ENCODE data around the gene NMT2. TPM values are rescaled to one million over a fixed set of nuclear protein-coding genes. Genes with fewer than 3 reads are reported as not detected.

Gene NMT2
- total RNA-seq, 1 experiment from 2014 or later, result 11.8 TPM

- Histone ChIP-seq H4K8ac (replicated peaks; ENCODE audit: insufficient read length, low read depth, low read length) (no peak within 1 kb of the TSS), H2AFZ (ENCODE audit: low read length) (no peak within 1 kb of the TSS), H3K56ac (ENCODE audit: insufficient read length, low read depth, low read length) (no peak within 1 kb of the TSS), H3K23ac (ENCODE audit: insufficient read length, low read depth, low read length) (no peak within 1 kb of the TSS), H4K5ac (ENCODE audit: insufficient read length, low read depth, low read length) (no peak within 1 kb of the TSS), H4K20me1 (ENCODE audit: control insufficient read depth, insufficient read depth, insufficient read length) (no peaks in the 10 kb centered on the region), H4K91ac (ENCODE audit: insufficient read length, low read depth, low read length) (no peak within 1 kb of the TSS), H3T11ph (ENCODE audit: low read length) (no peak within 1 kb of the TSS), H2BK20ac (ENCODE audit: low read depth, low read length, poor library complexity, severe bottlenecking) (no peak within 1 kb of the TSS), H3K79me1 (ENCODE audit: insufficient read depth, low read depth, low read length, poor library complexity, severe bottlenecking) (peaks cover 6% of the 10 kb centered on the region), H2BK15ac (ENCODE audit: low read depth, low read length) (no peak within 1 kb of the TSS), H3K27me3 (ENCODE audit: insufficient read depth, low read length) (no peaks in the 10 kb centered on the region; the same call in 1 of the 2 replicates), H2AK5ac (ENCODE audit: insufficient read length, low read length) (no peak within 1 kb of the TSS), H3K4ac (ENCODE audit: low read depth, low read length) (peak within 1 kb of the TSS; percentile 1; the same call in 1 of the 2 replicates), H3K9me3 (ENCODE audit: control insufficient read depth, low read depth, low read length) (no peaks in the 10 kb centered on the region), H3K4me2 (ENCODE audit: insufficient read depth, insufficient read length, low read length) (peak within 1 kb of the TSS; percentile 98), H3K23me2 (ENCODE audit: insufficient read length, low read depth, low read length, poor library complexity, severe bottlenecking) (peaks cover 14% of the 10 kb centered on the region), H3K4me1 (ENCODE audit: insufficient read depth, low read length) (no peaks in the 10 kb centered on the region), H2BK12ac (ENCODE audit: insufficient read length, low read depth, low read length) (peak within 1 kb of the TSS; percentile 32), H3K18ac (ENCODE audit: insufficient read length, low read depth, low read length) (peak within 1 kb of the TSS; percentile 98), H3K9ac (ENCODE audit: extremely low read depth, insufficient read length, low read length) (peak within 1 kb of the TSS; percentile 94), H3K14ac (ENCODE audit: insufficient read depth, low read length) (peak within 1 kb of the TSS; percentile 99), H2BK5ac (ENCODE audit: insufficient read length, low read length) (no peak within 1 kb of the TSS), H3K27ac (ENCODE audit: insufficient read length, low read depth, low read length) (peak within 1 kb of the TSS; percentile 84), H2BK120ac (ENCODE audit: low read depth, low read length, poor library complexity, severe bottlenecking) (no peak within 1 kb of the TSS), H3K79me2 (ENCODE audit: insufficient read depth, low read length) (peaks cover 12% of the 10 kb centered on the region; the same call in 1 of the 2 replicates)
- peaks cover 4 to 25% (median 17%) of the 10 kb centered on the region in 3 experiments for H3K36me3 Mint-ChIP-seq (ENCODE audit: insufficient read depth in 1 of 3, low read depth in 3 of 3)
- TF ChIP-seq CTCF (conservative IDR thresholded peaks at IDR 0.05), result no peak
- peaks cover 9 to 16% of the 10 kb centered on the region in 2 experiments for H3K4me1 Mint-ChIP-seq
- peak; percentile 96 for DNase-seq
- H3K27me3 Mint-ChIP-seq (ENCODE audit: low read depth), result no peaks in the 10 kb centered on the region; the same call in 1 of the 2 replicates
- H3K4me3 Mint-ChIP-seq, result peak within 1 kb of the TSS; percentile 99 to 100
- WGBS (ENCODE audit: extremely low coverage, insufficient read length, low lambda C conversion rate), result no CpG with 5 or more reads among the region's 84 CpGs
- no peaks in the 10 kb centered on the region; a peak in 1 of 5 replicates for H3K9me3 Mint-ChIP-seq
- peak within 1 kb of the TSS; percentile 96 to 100 (median 99) for H3K27ac Mint-ChIP-seq
Observed at GRCh38 chr10:15097011-15097812, 71.3 kb downstream of the NMT2 start, which contains the start of gene RPP38. Gene RPP38, plus strand, starts transcription at chr10:15097355. Its CDS starts 5,960 bp downstream, at chr10:15103315.
